Measurements from ENCODE around the gene PMIS2. TPM values are rescaled to one million over a fixed set of nuclear protein-coding genes. Genes with fewer than 3 reads are reported as not detected.

The PMIS2 gene
- total and polyA plus RNA-seq, 3 donors from 2014 or later = 0.74 to 2.0 TPM; not detected in 1

GRCh38 chr19:35628565-35629331 lies 42.8 kb downstream of the PMIS2 start, which contains the start of gene RBM42:
Gene RBM42 (plus strand): TSS chr19:35629036. CDS start chr19:35629154, 118 bp downstream.
- WGBS, 2 donors = 0% methylated on average over 21 to 50 of the region's 56 CpGs
- Histone ChIP-seq H3K4me1 (peaks cover 5% of the 10 kb centered on the region), H3K36me3 (ENCODE audit: low read depth, missing control alignments) (no peaks in the 10 kb centered on the region), H3K27ac (peak within 1 kb of the TSS; percentile 52 to 88), H3K27me3 (no peaks in the 10 kb centered on the region), H3K4me3 (peak within 1 kb of the TSS; percentile 77 to 80), H3K9me3 (no peaks in the 10 kb centered on the region)
- intact Hi-C loops (cut with DNase I; ENCODE audit: low total_unique reads) = no loop called here
- TF ChIP-seq POLR2A (IDR thresholded peaks at IDR 0.05) (peak; percentile 1), CTCF (IDR thresholded peaks at IDR 0.05) (peak in 2 of 3 experiments; percentile 16 to 38)
- peak; percentile 99 for DNase-seq

- H3K4me1 ChIP-seq = peaks cover 5% of the 10 kb centered on the region
- TF ChIP-seq CTCF (IDR thresholded peaks at IDR 0.05) = no peak
- no peak for TF ChIP-seq POLR2A (IDR thresholded peaks at IDR 0.05)
- H3K27ac ChIP-seq = peak overlapping the region; percentile 52 to 88
- no peak for DNase-seq
- intact Hi-C loops (cut with DNase I; ENCODE audit: low total_unique reads) = no loop called here
- peak overlapping the region; percentile 77 to 80 for H3K4me3 ChIP-seq
- WGBS, 2 donors = 2 to 3% methylated on average over 10 to 15 of the region's 15 CpGs
- no peaks in the 10 kb centered on the region for H3K36me3 ChIP-seq (ENCODE audit: low read depth, missing control alignments)
- H3K9me3 ChIP-seq = no peaks in the 10 kb centered on the region
- H3K27me3 ChIP-seq = no peaks in the 10 kb centered on the region
Observed at GRCh38 chr19:35629332-35629633, 43.3 kb downstream of the PMIS2 start.

- Histone ChIP-seq H3K27ac (no peak overlapping the region), H3K9me3 (no peaks in the 10 kb centered on the region), H3K4me1 (peaks cover 5% of the 10 kb centered on the region), H3K27me3 (no peaks in the 10 kb centered on the region), H3K36me3 (ENCODE audit: low read depth, missing control alignments) (peaks cover 4% of the 10 kb centered on the region), H3K4me3 (no peak overlapping the region)
- WGBS, 2 donors = 88 to 93% methylated on average over 25 to 29 of the region's 29 CpGs
- TF ChIP-seq CTCF (IDR thresholded peaks at IDR 0.05) (no peak), POLR2A (IDR thresholded peaks at IDR 0.05) (no peak)
- intact Hi-C loops (cut with DNase I; ENCODE audit: low total_unique reads) = no loop called here
- DNase-seq = no peak
Observed at GRCh38 chr19:35633727-35634440, 47.9 kb downstream of the PMIS2 start.

GRCh38 chr19:35636651-35637050 lies 50.7 kb downstream of the PMIS2 start:
- H3K27ac ChIP-seq = no peak overlapping the region
- DNase-seq = no peak
- 85 to 88% methylated on average over 2 to 3 of the region's 3 CpGs for WGBS, 2 donors
- no peaks in the 10 kb centered on the region for H3K27me3 ChIP-seq
- intact Hi-C loops (cut with DNase I; ENCODE audit: low total_unique reads) = no loop called here
- H3K9me3 ChIP-seq = no peaks in the 10 kb centered on the region
- no peaks in the 10 kb centered on the region for H3K4me1 ChIP-seq
- peaks cover 4% of the 10 kb centered on the region for H3K36me3 ChIP-seq (ENCODE audit: low read depth, missing control alignments)
- no peak overlapping the region for H3K4me3 ChIP-seq
- TF ChIP-seq CTCF (IDR thresholded peaks at IDR 0.05) (no peak), POLR2A (IDR thresholded peaks at IDR 0.05) (no peak)

Other genes with a start within 250 kb of the PMIS2 start
- under 1 TPM; 0.31 to 0.81 TPM for gene FFAR1, start 238.3 kb upstream of the PMIS2 start, total RNA-seq
- gene FFAR1, start 238.3 kb upstream of the PMIS2 start, polyA plus RNA-seq (ENCODE audit: insufficient read depth, low read depth, low replicate concordance) = 0.26 TPM
- under 1 TPM; 0.25 to 0.47 TPM for gene FFAR3, start 227.7 kb upstream of the PMIS2 start, total RNA-seq
- gene FFAR3, start 227.7 kb upstream of the PMIS2 start, polyA plus RNA-seq (ENCODE audit: insufficient read depth, low read depth, low replicate concordance) = not detected
- gene GPR42, start 215.1 kb upstream of the PMIS2 start, total RNA-seq = not detected
- not detected for gene GPR42, start 215.1 kb upstream of the PMIS2 start, polyA plus RNA-seq (ENCODE audit: insufficient read depth, low read depth, low replicate concordance)
- not detected for gene FFAR2, start 137.9 kb upstream of the PMIS2 start, total RNA-seq
- gene FFAR2, start 137.9 kb upstream of the PMIS2 start, polyA plus RNA-seq (ENCODE audit: insufficient read depth, low read depth, low replicate concordance) = 0.20 TPM
- gene KRTDAP, start 95.7 kb upstream of the PMIS2 start, total RNA-seq = 1 to 10 TPM; 2.7 to 5.6 TPM
- gene KRTDAP, start 95.7 kb upstream of the PMIS2 start, polyA plus RNA-seq (ENCODE audit: insufficient read depth, low read depth, low replicate concordance) = 14.5 TPM
- 1 to 10 TPM; 5.8 to 7.9 TPM for gene DMKN, start 72.5 kb upstream of the PMIS2 start, total RNA-seq
- gene DMKN, start 72.5 kb upstream of the PMIS2 start, polyA plus RNA-seq (ENCODE audit: insufficient read depth, low read depth, low replicate concordance) = 24.0 TPM
- gene SBSN, start 57.9 kb upstream of the PMIS2 start, total RNA-seq = under 1 TPM; 0.16 to 0.19 TPM
- gene SBSN, start 57.9 kb upstream of the PMIS2 start, polyA plus RNA-seq (ENCODE audit: insufficient read depth, low read depth, low replicate concordance) = 0.47 TPM
- gene GAPDHS, start 52.7 kb upstream of the PMIS2 start, total RNA-seq = 100 to 1,000 TPM; 123 to 338 TPM
- 363 TPM for gene GAPDHS, start 52.7 kb upstream of the PMIS2 start, polyA plus RNA-seq (ENCODE audit: insufficient read depth, low read depth, low replicate concordance)
- gene TMEM147, start 40.5 kb upstream of the PMIS2 start, total RNA-seq = 100 to 1,000 TPM; 125 TPM
- 146 TPM for gene TMEM147, start 40.5 kb upstream of the PMIS2 start, polyA plus RNA-seq (ENCODE audit: insufficient read depth, low read depth, low replicate concordance)
- gene ATP4A, start 22.5 kb upstream of the PMIS2 start, total RNA-seq = 1 to 10 TPM in 1 of 2 donors, under 1 TPM in 1; 0.87 to 1.1 TPM
- gene ATP4A, start 22.5 kb upstream of the PMIS2 start, polyA plus RNA-seq (ENCODE audit: insufficient read depth, low read depth, low replicate concordance) = 1.1 TPM
- gene HAUS5, start 26.6 kb downstream of the PMIS2 start, total RNA-seq = 10 to 100 TPM; 25.5 to 33.9 TPM
- gene HAUS5, start 26.6 kb downstream of the PMIS2 start, polyA plus RNA-seq (ENCODE audit: insufficient read depth, low read depth, low replicate concordance) = 24.4 TPM
- gene RBM42, start 42.9 kb downstream of the PMIS2 start, total RNA-seq = 100 to 1,000 TPM; 105 to 109 TPM
- 64.2 TPM for gene RBM42, start 42.9 kb downstream of the PMIS2 start, polyA plus RNA-seq (ENCODE audit: insufficient read depth, low read depth, low replicate concordance)
- gene ETV2, start 55.6 kb downstream of the PMIS2 start, total RNA-seq = 10 to 100 TPM in 1 of 2 donors, 1 to 10 TPM in 1; 4.8 to 14.4 TPM
- gene ETV2, start 55.6 kb downstream of the PMIS2 start, polyA plus RNA-seq (ENCODE audit: insufficient read depth, low read depth, low replicate concordance) = 27.2 TPM
- gene COX6B1, start 62.1 kb downstream of the PMIS2 start, total RNA-seq = 100 to 1,000 TPM; 198 to 262 TPM
- gene COX6B1, start 62.1 kb downstream of the PMIS2 start, polyA plus RNA-seq (ENCODE audit: insufficient read depth, low read depth, low replicate concordance) = 322 TPM
- under 1 TPM; 0.37 to 0.47 TPM for gene UPK1A, start 80.3 kb downstream of the PMIS2 start, total RNA-seq
- gene UPK1A, start 80.3 kb downstream of the PMIS2 start, polyA plus RNA-seq (ENCODE audit: insufficient read depth, low read depth, low replicate concordance) = 1.0 TPM
- gene ZBTB32, start 118.4 kb downstream of the PMIS2 start, total RNA-seq = 10 to 100 TPM; 26.1 to 32.5 TPM
- gene ZBTB32, start 118.4 kb downstream of the PMIS2 start, polyA plus RNA-seq (ENCODE audit: insufficient read depth, low read depth, low replicate concordance) = 125 TPM
- gene KMT2B, start 131.8 kb downstream of the PMIS2 start, total RNA-seq = 100 to 1,000 TPM; 109 to 110 TPM
- gene KMT2B, start 131.8 kb downstream of the PMIS2 start, polyA plus RNA-seq (ENCODE audit: insufficient read depth, low read depth, low replicate concordance) = 73.3 TPM
- 10 to 100 TPM; 15.7 to 15.9 TPM for gene IGFLR1, start 156.3 kb downstream of the PMIS2 start, total RNA-seq
- 9.9 TPM for gene IGFLR1, start 156.3 kb downstream of the PMIS2 start, polyA plus RNA-seq (ENCODE audit: insufficient read depth, low read depth, low replicate concordance)
- gene U2AF1L4, start 159.2 kb downstream of the PMIS2 start, total RNA-seq = 10 to 100 TPM; 47.2 to 49.6 TPM
- gene U2AF1L4, start 159.2 kb downstream of the PMIS2 start, polyA plus RNA-seq (ENCODE audit: insufficient read depth, low read depth, low replicate concordance) = 45.3 TPM
- gene PSENEN, start 159.5 kb downstream of the PMIS2 start, total RNA-seq = 100 to 1,000 TPM; 100 to 121 TPM
- 303 TPM for gene PSENEN, start 159.5 kb downstream of the PMIS2 start, polyA plus RNA-seq (ENCODE audit: insufficient read depth, low read depth, low replicate concordance)
- 10 to 100 TPM; 30.2 TPM for gene LIN37, start 162.4 kb downstream of the PMIS2 start, total RNA-seq
- 24.8 TPM for gene LIN37, start 162.4 kb downstream of the PMIS2 start, polyA plus RNA-seq (ENCODE audit: insufficient read depth, low read depth, low replicate concordance)
- 10 to 100 TPM; 50.9 to 57.1 TPM for gene HSPB6, start 170.9 kb downstream of the PMIS2 start, total RNA-seq
- 146 TPM for gene HSPB6, start 170.9 kb downstream of the PMIS2 start, polyA plus RNA-seq (ENCODE audit: insufficient read depth, low read depth, low replicate concordance)
- 10 to 100 TPM; 48.3 to 72.0 TPM for gene PROSER3, start 172.0 kb downstream of the PMIS2 start, total RNA-seq
- 75.9 TPM for gene PROSER3, start 172.0 kb downstream of the PMIS2 start, polyA plus RNA-seq (ENCODE audit: insufficient read depth, low read depth, low replicate concordance)
- 100 to 1,000 TPM in 1 of 2 donors, 10 to 100 TPM in 1; 56.2 to 133 TPM for gene ARHGAP33, start 189.4 kb downstream of the PMIS2 start, total RNA-seq
- 46.6 TPM for gene ARHGAP33, start 189.4 kb downstream of the PMIS2 start, polyA plus RNA-seq (ENCODE audit: insufficient read depth, low read depth, low replicate concordance)
- 1 to 10 TPM in 1 of 2 donors, under 1 TPM in 1; 0.99 to 1.3 TPM for gene PRODH2, start 226.7 kb downstream of the PMIS2 start, total RNA-seq
- 2.7 TPM for gene PRODH2, start 226.7 kb downstream of the PMIS2 start, polyA plus RNA-seq (ENCODE audit: insufficient read depth, low read depth, low replicate concordance)